22Rv1 (cell line): ENCODE measurements around the gene TP53BP1.

Experiments used
- CTCF ChIP-seq: fragments of 450-650 bp; IDR thresholded peaks from 2 replicates; pipeline ENCODE4 v1.5.1; 2017; ENCODE audit warnings: mild to moderate bottlenecking
- ZFX ChIP-seq: fragments of 450-650 bp; IDR thresholded peaks from 2 replicates; pipeline ENCODE4 v1.6.1; 2017; ENCODE audit warnings: antibody characterized with exemption, borderline replicate concordance

GRCh38 chr15:43487271-43487895 lies 5.6 kb downstream of the TP53BP1 start:
- no peak for TF ChIP-seq CTCF
- no peak for TF ChIP-seq ZFX
